ENCODE data around the gene GAB1.

DNA sequence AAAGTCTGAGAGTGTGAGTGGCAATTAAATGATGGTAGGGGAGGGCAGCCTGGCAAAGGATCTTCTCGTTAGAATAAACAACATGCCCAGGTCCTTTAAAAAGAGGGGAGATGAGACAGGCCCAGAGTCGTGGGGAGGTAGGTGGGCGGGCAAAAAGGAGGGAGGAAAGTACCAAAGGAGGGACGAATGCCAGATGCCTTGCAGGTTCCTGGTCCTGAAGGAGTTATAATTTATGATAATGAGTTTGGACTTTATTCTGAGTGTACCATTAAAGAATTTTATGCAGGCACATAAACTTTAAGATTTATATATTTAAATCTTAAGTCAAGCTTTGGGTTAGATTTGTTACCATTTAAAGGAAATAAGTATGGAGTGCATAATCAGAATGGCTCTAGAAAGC is 114.5 kb downstream of the GAB1 start:
- TF ChIP-seq, protein P1, sequence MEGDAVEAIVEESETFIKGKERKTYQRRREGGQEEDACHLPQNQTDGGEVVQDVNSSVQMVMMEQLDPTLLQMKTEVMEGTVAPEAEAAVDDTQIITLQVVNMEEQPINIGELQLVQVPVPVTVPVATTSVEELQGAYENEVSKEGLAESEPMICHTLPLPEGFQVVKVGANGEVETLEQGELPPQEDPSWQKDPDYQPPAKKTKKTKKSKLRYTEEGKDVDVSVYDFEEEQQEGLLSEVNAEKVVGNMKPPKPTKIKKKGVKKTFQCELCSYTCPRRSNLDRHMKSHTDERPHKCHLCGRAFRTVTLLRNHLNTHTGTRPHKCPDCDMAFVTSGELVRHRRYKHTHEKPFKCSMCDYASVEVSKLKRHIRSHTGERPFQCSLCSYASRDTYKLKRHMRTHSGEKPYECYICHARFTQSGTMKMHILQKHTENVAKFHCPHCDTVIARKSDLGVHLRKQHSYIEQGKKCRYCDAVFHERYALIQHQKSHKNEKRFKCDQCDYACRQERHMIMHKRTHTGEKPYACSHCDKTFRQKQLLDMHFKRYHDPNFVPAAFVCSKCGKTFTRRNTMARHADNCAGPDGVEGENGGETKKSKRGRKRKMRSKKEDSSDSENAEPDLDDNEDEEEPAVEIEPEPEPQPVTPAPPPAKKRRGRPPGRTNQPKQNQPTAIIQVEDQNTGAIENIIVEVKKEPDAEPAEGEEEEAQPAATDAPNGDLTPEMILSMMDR (IDR thresholded peaks at IDR 0.05; ENCODE audit: insufficient read depth, low read length, poor library complexity, severe bottlenecking): no peak
- TF ChIP-seq EZH2phosphoT487 (conservative IDR thresholded peaks at IDR 0.05; ENCODE audit: low read length): no peak

All from SU-DHL-6 (cell line).